Measurements from ENCODE around the gene C16orf87.
"Not testable (repeated sequence)": the region's sequence is repeated elsewhere in the genome, so short reads cannot be mapped to it uniquely, and the experiment has no call there.

The C16orf87 gene

GRCh38 chr16:46801428-46802049, 29.4 kb downstream of the C16orf87 start:
- no peak for DNase-seq (ENCODE audit: extremely low read depth in 1 of 2, low read depth in 1 of 2)

GRCh38 chr16:46800494-46800893, 30.5 kb downstream of the C16orf87 start:
- no peak for DNase-seq (ENCODE audit: extremely low read depth in 1 of 2, low read depth in 1 of 2)

GRCh38 chr16:46797501-46797900, 33.5 kb downstream of the C16orf87 start:
- DNase-seq (ENCODE audit: extremely low read depth in 1 of 2, low read depth in 1 of 2): no peak

GRCh38 chr16:46796764-46797269, 34.2 kb downstream of the C16orf87 start:
- DNase-seq (ENCODE audit: extremely low read depth in 1 of 2, low read depth in 1 of 2): no peak

- no peak for DNase-seq (ENCODE audit: extremely low read depth in 1 of 2, low read depth in 1 of 2)
These were observed 37.1 kb downstream of the C16orf87 start for GRCh38 chr16:46793841-46794240.

- DNase-seq (ENCODE audit: extremely low read depth in 1 of 2, low read depth in 1 of 2): no peak
These were observed 40.2 kb downstream of the C16orf87 start for GRCh38 chr16:46790599-46791270.

GRCh38 chr16:46789499-46790414, 41.2 kb downstream of the C16orf87 start:
- DNase-seq (ENCODE audit: extremely low read depth in 1 of 2, low read depth in 1 of 2): peak; percentile 61 to 65

DNA sequence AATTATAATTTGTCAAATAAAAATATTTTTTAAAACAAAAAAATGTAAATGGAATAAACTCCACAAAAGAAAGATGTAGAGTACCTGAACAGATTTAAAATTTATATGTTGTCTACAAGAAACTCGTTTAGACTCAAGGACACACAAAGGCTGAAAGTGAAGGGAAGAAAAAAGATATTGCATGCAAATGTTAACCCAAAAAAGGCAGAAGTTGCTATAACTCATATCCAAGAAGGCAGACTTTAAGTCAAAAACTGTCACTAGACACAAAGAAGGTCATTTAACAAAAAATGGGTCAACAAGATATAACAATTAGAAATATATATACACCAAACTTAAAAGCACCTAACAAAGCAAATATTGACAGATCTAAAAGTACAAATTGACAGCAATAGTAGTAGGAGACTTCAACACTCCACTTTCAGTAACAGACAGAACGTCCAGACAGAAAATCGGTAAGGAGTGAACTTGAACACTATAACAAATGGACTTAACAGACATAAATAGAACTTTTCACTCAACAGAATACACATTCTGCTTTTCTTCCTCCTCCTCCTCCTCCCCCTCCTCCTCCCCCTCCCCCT, 42.0 kb downstream of the C16orf87 start:
- DNase-seq (ENCODE audit: extremely low read depth in 1 of 2, low read depth in 1 of 2): no peak

DNA sequence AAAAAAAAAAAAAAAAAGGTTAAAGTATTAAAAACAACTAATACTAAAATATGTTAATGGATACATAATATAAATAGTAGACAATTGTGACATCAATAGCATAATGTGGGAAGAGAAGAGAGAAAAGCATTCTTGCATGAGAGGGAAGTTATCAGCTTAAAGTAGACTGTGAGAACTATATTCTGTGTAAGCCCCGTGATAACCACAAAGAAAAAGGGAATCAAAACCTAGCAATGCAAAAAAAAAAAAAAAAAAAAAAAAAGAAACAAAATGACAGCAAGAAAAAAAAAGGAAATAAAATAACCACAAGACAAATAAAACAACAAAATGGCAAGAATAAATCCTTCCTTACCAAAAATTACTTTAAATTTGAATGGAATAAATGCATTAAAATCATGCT, 43.1 kb downstream of the C16orf87 start:
- DNase-seq (ENCODE audit: extremely low read depth in 1 of 2, low read depth in 1 of 2): no peak

DNA sequence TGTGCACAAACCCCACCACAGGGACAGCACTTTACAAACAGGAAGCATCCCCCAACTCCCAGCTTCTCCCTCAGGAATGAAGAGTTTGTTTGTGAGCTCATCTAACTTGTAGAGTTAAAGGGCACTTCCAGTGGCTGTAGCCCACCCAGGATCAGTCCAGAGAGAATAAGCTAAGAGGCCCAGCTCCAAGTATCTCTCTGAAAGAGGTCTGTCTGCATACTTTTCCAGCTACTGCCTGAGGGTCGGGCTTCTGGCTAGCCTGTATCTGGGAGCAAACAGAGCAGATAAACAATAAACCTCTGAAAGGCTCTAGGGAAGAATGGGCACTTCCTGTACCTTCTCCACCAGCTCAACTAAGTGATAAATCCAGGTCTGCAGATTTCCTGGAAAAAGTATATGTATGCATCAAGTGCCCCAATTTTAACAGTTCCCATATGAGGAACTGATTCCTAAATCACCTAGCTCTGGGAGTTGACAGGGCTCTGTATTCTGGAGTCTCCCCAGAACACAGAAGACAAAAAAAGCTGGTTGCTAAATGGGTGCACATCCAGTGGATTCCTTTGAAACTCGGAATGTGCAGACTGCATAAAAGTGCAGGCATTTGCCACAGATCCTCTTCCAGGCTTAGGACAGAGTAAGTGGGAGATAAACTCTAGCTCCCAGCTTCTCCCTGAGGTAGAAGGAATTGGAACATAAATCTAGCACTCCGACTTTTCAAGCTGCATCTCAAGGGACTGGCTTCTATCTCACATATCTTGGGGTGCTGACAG, 45.7 kb downstream of the C16orf87 start:
- no peak for DNase-seq (ENCODE audit: extremely low read depth in 1 of 2, low read depth in 1 of 2)

GRCh38 chr16:46784569-46784968, 46.4 kb downstream of the C16orf87 start:
- DNase-seq (ENCODE audit: extremely low read depth in 1 of 2, low read depth in 1 of 2): not testable (repeated sequence)

GRCh38 chr16:46783800-46784199, 47.2 kb downstream of the C16orf87 start:
- no peak for DNase-seq (ENCODE audit: extremely low read depth in 1 of 2, low read depth in 1 of 2)

DNA sequence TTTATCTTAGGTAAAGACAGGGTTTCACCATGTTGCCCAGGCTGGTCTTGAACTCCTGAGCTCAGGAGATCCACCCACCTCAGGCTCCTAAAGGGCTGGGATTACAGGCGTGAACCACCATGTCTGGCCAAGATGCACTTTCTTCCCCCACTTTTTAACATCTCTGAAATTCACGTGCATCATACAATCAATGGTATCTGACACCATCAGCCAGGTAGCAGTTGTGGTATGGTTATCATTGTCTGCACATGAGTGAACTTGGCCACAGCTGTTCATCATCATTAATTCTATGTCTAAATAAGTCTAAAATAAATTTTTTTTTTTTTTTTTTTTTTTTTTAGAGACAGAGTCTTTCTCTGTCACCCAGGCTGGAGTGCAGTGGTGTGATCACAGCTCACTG, 48.7 kb downstream of the C16orf87 start:
- no peak for DNase-seq (ENCODE audit: extremely low read depth in 1 of 2, low read depth in 1 of 2)

GRCh38 chr16:46777804-46778203, 53.2 kb downstream of the C16orf87 start:
- DNase-seq (ENCODE audit: extremely low read depth in 1 of 2, low read depth in 1 of 2): no peak

DNA sequence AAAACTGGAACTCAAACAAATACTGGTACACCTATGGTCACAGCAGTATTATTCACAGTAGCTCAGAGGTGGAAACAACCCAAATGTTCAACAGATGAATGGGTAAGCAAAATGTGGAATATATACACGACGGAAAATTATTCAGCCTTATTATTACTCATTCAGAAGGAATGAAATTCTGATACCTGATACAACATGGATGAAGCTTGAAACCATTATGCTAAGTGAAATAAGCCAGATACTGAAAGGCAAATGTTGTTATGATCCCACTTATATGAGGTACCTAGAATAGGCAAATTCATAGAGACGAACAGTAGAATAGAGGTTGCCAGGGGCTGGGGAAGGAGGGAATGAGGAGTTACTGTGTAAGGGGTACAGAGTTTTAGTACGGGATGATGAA, 55.8 kb downstream of the C16orf87 start:
- no peak for DNase-seq (ENCODE audit: extremely low read depth in 1 of 2, low read depth in 1 of 2)

DNA sequence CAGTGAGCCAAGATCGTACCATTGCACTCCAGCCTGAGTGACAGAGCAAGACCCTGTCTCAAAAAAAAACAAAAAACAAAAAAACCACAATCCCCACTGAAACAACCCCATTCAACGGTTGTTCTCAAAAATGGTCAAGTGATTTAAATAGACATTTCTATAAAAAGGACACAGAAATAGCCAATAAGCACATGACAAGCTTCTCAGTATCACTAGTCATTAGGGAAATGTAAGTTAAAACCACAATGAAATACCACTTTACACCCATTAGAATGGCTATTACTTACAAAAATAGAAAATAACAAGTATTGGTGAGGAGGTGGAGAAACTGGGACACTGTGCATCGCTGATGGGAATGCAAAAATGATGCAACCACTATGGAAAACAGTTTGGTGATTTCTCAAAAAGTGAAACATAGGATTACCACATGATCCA, 56.2 kb downstream of the C16orf87 start:
- DNase-seq (ENCODE audit: extremely low read depth in 1 of 2, low read depth in 1 of 2): no peak

DNA sequence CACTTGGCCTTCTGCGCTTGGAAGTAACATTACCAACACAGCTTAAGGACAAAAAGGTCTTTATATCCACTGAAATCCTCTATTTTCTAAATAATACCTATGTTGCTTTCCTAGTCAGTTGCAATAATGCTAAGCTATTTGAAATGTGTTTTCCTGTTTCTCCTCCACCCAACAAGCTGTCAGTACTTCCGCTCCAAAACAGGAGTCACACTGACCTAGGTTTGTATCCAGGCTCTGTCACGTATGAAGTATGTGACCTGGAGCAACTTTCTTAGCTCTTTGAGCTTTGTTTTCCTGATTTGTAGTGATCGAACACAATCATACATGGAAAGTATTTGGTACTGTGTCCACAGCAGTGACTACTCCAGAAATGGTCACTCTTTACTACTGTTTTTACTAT, 58.5 kb downstream of the C16orf87 start:
- no peak for DNase-seq (ENCODE audit: extremely low read depth in 1 of 2, low read depth in 1 of 2)

DNA sequence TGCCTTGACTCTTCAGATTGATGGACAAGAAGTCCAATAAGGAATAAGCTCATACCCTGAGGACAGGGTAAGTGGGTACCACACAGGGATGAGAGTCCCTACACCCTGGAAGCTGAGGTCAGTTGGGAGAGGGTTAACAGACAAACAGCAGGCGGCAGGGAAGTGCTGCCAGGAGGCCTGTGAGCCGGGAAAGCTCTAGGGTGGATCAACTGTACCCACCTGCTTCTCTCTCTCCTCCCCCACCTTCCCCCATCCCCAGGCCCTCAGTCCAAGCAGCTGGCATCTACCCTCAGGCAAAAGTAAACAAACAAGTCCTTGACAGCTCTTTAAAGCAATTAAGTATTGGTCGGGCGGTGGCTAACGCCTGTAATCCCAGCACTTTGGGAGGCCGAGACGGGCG, 62.2 kb downstream of the C16orf87 start:
- no peak for DNase-seq (ENCODE audit: extremely low read depth in 1 of 2, low read depth in 1 of 2)

- DNase-seq (ENCODE audit: extremely low read depth in 1 of 2, low read depth in 1 of 2): no peak
These were observed 65.9 kb downstream of the C16orf87 start for GRCh38 chr16:46765050-46765449.

- no peak for DNase-seq (ENCODE audit: extremely low read depth in 1 of 2, low read depth in 1 of 2)
These were observed 67.8 kb downstream of the C16orf87 start for GRCh38 chr16:46763147-46763546.

Data from stimulated activated CD8-positive, alpha-beta memory T cell treated with anti-CD3 and anti-CD28 coated beads, Interleukin-7, amount 100 ng/mL, for 48 hours (primary cell).